HTR-8/SVneo (cell line): ENCODE results near the gene FNBP1L.

Source experiments
- DNase-seq: peaks from one replicate; pipeline ENCODE4 v3.0.0; 2011; ENCODE audit warnings: low spot score, mixed read lengths; ENCODE audit not compliant: insufficient read length
- FAIRE-seq: peaks from 2 replicates; lab custom pipeline; 2011; peaks lifted over from hg19 to GRCh38; lab: Jason Lieb, UNC

Gene FNBP1L

GRCh38 chr1:93600663-93601062, 152.7 kb downstream of the FNBP1L start:
- DNase-seq (no peak), FAIRE-seq (no peak)

GRCh38 chr1:93601686-93602085, 153.8 kb downstream of the FNBP1L start:
- DNase-seq (no peak), FAIRE-seq (no peak)

- no peak for FAIRE-seq
- no peak for DNase-seq
Measured at GRCh38 chr1:93602101-93602500, 154.2 kb downstream of the FNBP1L start.

GRCh38 chr1:93603106-93603505, 155.2 kb downstream of the FNBP1L start:
- FAIRE-seq, result no peak
- no peak for DNase-seq

GRCh38 chr1:93603601-93604000, 155.7 kb downstream of the FNBP1L start:
- no peak for DNase-seq
- FAIRE-seq, result no peak
